ENCODE data around the gene NFATC1.

GRCh38 chr18:79494936-79495335 lies 99.2 kb downstream of the NFATC1 start:
- TF ChIP-seq CTCF (IDR thresholded peaks at IDR 0.05) (no peak), POLR2A (IDR thresholded peaks at IDR 0.05) (no peak)

Data from thyroid gland (tissue), 4 donors.